GM12878 (cell line): ENCODE data around the gene RAB3C. TPM values are rescaled to one million over a fixed set of nuclear protein-coding genes. Genes with fewer than 3 reads are reported as not detected.
A peak's percentile ranks its signal among the peaks of the same experiment; 100 is the strongest.

Experiments used
- BACH1 ChIP-seq: fragments of 450-650 bp; IDR thresholded peaks from 2 replicates; pipeline ENCODE4 v1.6.1; 2017; ENCODE audit warnings: mild to moderate bottlenecking, borderline replicate concordance
- BHLHE40 ChIP-seq, 2 experiments: fragments of 450-650 bp in 1 of 2; IDR thresholded peaks; 2 replicates each; pipeline ENCODE4 v1.6.1; 2011 to 2017; ENCODE audit warnings: low read depth in 2 of 2, borderline replicate concordance in 1 of 2, improper control_type of control experiment in 1 of 2, low read length in 1 of 2, mild to moderate bottlenecking in 1 of 2
- CEBPB ChIP-seq, 2 experiments: fragments of 150-350 bp in 1 of 2; IDR thresholded peaks; 2 replicates each; pipeline ENCODE4 v1.6.1; 2012 to 2014; ENCODE audit warnings: low read depth in 2 of 2, low read length in 2 of 2, borderline replicate concordance in 1 of 2, inconsistent platforms in 1 of 2
- CUX1 ChIP-seq: IDR thresholded peaks from 2 replicates; pipeline ENCODE4 v1.6.1; 2012; ENCODE audit warnings: improper control_type of control experiment, low read depth, low read length; ENCODE audit not compliant: insufficient replicate concordance
- HSF1 ChIP-seq: fragments of 150-350 bp; IDR thresholded peaks from 2 replicates; pipeline ENCODE4 v1.6.1; 2014; ENCODE audit warnings: mild to moderate bottlenecking, low read depth, low read length
- MEF2A ChIP-seq: IDR thresholded peaks from 2 replicates; pipeline ENCODE4 v1.6.1; 2011; ENCODE audit warnings: low read depth, mild to moderate bottlenecking, low read length, moderate library complexity; ENCODE audit not compliant: insufficient read depth
- MYB ChIP-seq: fragments of 150-350 bp; IDR thresholded peaks from 2 replicates; pipeline ENCODE4 v1.6.1; 2014; ENCODE audit warnings: mild to moderate bottlenecking, low read depth, low read length, borderline replicate concordance
- NFIC ChIP-seq: IDR thresholded peaks from 2 replicates; pipeline ENCODE4 v1.6.1; 2012; ENCODE audit warnings: low read depth, mild to moderate bottlenecking, inconsistent platforms, low read length, moderate library complexity
- POLR2AphosphoS2 ChIP-seq: IDR thresholded peaks from 2 replicates; pipeline ENCODE4 v1.6.1; 2011; ENCODE audit warnings: low read depth, mild to moderate bottlenecking, low read length, improper control_type of control experiment, moderate library complexity
- RELA ChIP-seq: fragments of 450-650 bp; IDR thresholded peaks from 2 replicates; pipeline ENCODE4 v1.8.0; 2014; ENCODE audit warnings: borderline replicate concordance; ENCODE audit not compliant: partially characterized antibody
- SMAD5 ChIP-seq: IDR thresholded peaks from 2 replicates; pipeline ENCODE4 v1.6.1; 2016; ENCODE audit warnings: antibody characterized with exemption, low read depth
- SMARCA5 ChIP-seq: fragments of 450-650 bp; IDR thresholded peaks from 2 replicates; pipeline ENCODE4 v1.6.1; 2017; ENCODE audit warnings: mild to moderate bottlenecking
- STAT3 ChIP-seq: IDR thresholded peaks from 2 replicates; pipeline ENCODE4 v1.6.1; 2011; ENCODE audit warnings: low read depth, low read length, improper control_type of control experiment
- ZNF274 ChIP-seq: IDR thresholded peaks from one replicate; pipeline ENCODE4 v1.8.0; 2011; ENCODE audit not compliant: insufficient read length, insufficient read depth
- ZZZ3 ChIP-seq: IDR thresholded peaks from 2 replicates; pipeline ENCODE4 v1.6.1; 2011; ENCODE audit warnings: low read depth; ENCODE audit not compliant: control insufficient read depth, insufficient read length
- polyA plus RNA-seq, 11 experiments: library from polyadenylated mRNA; depleted of rRNA in 4 of 11; unstranded in 6 of 11; stranded (reverse) in 5 of 11; fragments of >200 nt; fragmentation: Nextera tagmentation in 4 of 11; fragmentation: Illumina TruSeq in 1 of 11; extraction: Ambion mirVana in 4 of 11; extraction: Trizol in 1 of 11; gene quantifications; 1 replicate in 1 of 11; 2 replicates in 10 of 11; pipeline versions ENCODE4 v1.2.1 to v1.2.3, GENCODE V29; 2011 to 2016; ENCODE audit warnings: inconsistent platforms in 2 of 11, missing spikeins in 2 of 11, low read depth in 1 of 11
- total RNA-seq, 4 experiments: library from RNA; depleted of rRNA in 3 of 4; stranded (reverse); fragments of >200 nt in 3 of 4; fragmentation: Illumina TruSeq in 1 of 4; extraction: Trizol in 1 of 4; gene quantifications; 2 replicates each; pipeline versions ENCODE4 v1.2.1 to v1.2.3, GENCODE V29; 2013 to 2021
- TF ChIP-seq, protein P1 (sequence below): IDR thresholded peaks from 2 replicates; pipeline ENCODE4 v1.6.1; 2012; ENCODE audit warnings: mild to moderate bottlenecking, low read depth, low read length
- TF ChIP-seq, protein P2 (sequence below): fragments of 450-650 bp; formaldehyde crosslinking; IDR thresholded peaks from 2 replicates; pipeline ENCODE4 v1.5.0; 2022; ENCODE audit warnings: mild to moderate bottlenecking, missing genetic modification characterization

RAB3C gene
- total and polyA plus RNA-seq, 10 of the 15 experiments (the other 5 are each of a cell fraction or from before 2014, with no cell fraction given), result not detected

- TF ChIP-seq, protein P1, sequence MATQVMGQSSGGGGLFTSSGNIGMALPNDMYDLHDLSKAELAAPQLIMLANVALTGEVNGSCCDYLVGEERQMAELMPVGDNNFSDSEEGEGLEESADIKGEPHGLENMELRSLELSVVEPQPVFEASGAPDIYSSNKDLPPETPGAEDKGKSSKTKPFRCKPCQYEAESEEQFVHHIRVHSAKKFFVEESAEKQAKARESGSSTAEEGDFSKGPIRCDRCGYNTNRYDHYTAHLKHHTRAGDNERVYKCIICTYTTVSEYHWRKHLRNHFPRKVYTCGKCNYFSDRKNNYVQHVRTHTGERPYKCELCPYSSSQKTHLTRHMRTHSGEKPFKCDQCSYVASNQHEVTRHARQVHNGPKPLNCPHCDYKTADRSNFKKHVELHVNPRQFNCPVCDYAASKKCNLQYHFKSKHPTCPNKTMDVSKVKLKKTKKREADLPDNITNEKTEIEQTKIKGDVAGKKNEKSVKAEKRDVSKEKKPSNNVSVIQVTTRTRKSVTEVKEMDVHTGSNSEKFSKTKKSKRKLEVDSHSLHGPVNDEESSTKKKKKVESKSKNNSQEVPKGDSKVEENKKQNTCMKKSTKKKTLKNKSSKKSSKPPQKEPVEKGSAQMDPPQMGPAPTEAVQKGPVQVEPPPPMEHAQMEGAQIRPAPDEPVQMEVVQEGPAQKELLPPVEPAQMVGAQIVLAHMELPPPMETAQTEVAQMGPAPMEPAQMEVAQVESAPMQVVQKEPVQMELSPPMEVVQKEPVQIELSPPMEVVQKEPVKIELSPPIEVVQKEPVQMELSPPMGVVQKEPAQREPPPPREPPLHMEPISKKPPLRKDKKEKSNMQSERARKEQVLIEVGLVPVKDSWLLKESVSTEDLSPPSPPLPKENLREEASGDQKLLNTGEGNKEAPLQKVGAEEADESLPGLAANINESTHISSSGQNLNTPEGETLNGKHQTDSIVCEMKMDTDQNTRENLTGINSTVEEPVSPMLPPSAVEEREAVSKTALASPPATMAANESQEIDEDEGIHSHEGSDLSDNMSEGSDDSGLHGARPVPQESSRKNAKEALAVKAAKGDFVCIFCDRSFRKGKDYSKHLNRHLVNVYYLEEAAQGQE, result no peak
- no peak for TF ChIP-seq RELA
- no peak for TF ChIP-seq POLR2AphosphoS2
- TF ChIP-seq BACH1, result peak; percentile 78; the same call in 1 of the 2 replicates
- no peak for TF ChIP-seq MYB
- TF ChIP-seq ZZZ3, result no peak
- TF ChIP-seq, protein P2, sequence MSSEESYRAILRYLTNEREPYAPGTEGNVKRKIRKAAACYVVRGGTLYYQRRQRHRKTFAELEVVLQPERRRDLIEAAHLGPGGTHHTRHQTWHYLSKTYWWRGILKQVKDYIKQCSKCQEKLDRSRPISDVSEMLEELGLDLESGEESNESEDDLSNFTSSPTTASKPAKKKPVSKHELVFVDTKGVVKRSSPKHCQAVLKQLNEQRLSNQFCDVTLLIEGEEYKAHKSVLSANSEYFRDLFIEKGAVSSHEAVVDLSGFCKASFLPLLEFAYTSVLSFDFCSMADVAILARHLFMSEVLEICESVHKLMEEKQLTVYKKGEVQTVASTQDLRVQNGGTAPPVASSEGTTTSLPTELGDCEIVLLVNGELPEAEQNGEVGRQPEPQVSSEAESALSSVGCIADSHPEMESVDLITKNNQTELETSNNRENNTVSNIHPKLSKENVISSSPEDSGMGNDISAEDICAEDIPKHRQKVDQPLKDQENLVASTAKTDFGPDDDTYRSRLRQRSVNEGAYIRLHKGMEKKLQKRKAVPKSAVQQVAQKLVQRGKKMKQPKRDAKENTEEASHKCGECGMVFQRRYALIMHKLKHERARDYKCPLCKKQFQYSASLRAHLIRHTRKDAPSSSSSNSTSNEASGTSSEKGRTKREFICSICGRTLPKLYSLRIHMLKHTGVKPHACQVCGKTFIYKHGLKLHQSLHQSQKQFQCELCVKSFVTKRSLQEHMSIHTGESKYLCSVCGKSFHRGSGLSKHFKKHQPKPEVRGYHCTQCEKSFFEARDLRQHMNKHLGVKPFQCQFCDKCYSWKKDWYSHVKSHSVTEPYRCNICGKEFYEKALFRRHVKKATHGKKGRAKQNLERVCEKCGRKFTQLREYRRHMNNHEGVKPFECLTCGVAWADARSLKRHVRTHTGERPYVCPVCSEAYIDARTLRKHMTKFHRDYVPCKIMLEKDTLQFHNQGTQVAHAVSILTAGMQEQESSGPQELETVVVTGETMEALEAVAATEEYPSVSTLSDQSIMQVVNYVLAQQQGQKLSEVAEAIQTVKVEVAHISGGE (CRISPR knock-in tag), result no peak
- TF ChIP-seq CEBPB (IDR thresholded peaks at IDR 0.05; ENCODE audit: borderline replicate concordance in 1 of 2, low read depth in 2 of 2, low read length in 2 of 2), result no peak
- TF ChIP-seq SMAD5, result no peak
- TF ChIP-seq NFIC, result no peak
- TF ChIP-seq BHLHE40 (IDR thresholded peaks at IDR 0.05; ENCODE audit: borderline replicate concordance in 1 of 2, low read depth in 2 of 2, low read length in 1 of 2), result peak in 1 of 2 experiments; percentile 27; a peak in 2 of 4 replicates
- TF ChIP-seq SMARCA5, result no peak
- TF ChIP-seq CUX1, result peak; percentile 94
- TF ChIP-seq ZNF274, result no peak
- no peak for TF ChIP-seq MEF2A
- no peak; the same call in 1 of the 2 replicates for TF ChIP-seq STAT3
- no peak for TF ChIP-seq HSF1
Measured at GRCh38 chr5:58759745-58760144, 176.9 kb downstream of the RAB3C start (continued).
